Measurements from ENCODE around the gene GPRC5B. TPM values are rescaled to one million over a fixed set of nuclear protein-coding genes. Genes with fewer than 3 reads are reported as not detected.

GPRC5B gene
- total and polyA plus RNA-seq, 2 donors (not counting 3 experiments of a cell fraction or from before 2014, with no cell fraction given), result 42.3 TPM

DNA sequence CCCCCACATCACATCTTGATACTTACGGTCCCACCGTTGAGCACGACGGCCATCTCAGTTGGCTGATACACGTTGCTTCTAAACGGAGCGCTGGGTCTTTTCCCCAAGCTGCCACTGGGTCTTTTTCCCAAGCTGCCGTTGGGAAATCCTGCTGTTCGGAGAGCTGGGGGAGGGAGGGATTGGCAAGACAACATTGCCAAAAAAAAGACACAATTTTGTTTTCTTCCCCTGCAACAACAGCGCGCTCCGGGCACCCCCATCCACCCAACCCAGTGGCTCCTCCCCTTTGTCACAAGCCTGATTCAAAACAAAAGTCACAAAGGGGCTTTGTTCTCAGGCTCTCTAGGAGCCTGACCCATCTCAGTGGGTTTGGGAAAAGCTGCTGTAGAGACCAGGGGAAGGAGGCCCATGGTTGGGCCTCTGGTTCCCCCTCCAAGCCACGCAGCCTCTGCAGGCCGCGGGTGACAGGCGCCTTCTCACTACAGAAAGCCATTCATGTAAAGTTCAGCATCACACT, 22.8 kb downstream of the GPRC5B start:
- H3K36me3 ChIP-seq (ENCODE audit: control insufficient read depth in 2 of 2, extremely low read depth in 1 of 2, insufficient read depth in 2 of 2, low read length in 2 of 2), result peaks cover 0 to 4% of the 10 kb centered on the region in 2 experiments
- H3K27me3 ChIP-seq (ENCODE audit: control insufficient read depth in 2 of 2, insufficient read depth in 2 of 2, low read length in 2 of 2), result no peaks in the 10 kb centered on the region
- dilution Hi-C loops (cut with MboI; ENCODE audit: extremely low pct_ligation_motif_present, low sequenced_read_pairs), result no loop called here
- no peaks in the 10 kb centered on the region for H3K79me2 ChIP-seq (ENCODE audit: control insufficient read depth, insufficient read depth, low read length)
- H3K27ac ChIP-seq (ENCODE audit: insufficient read depth, low read depth, low read length), result no peak overlapping the region
- FAIRE-seq (no peak), DNase-seq (ENCODE audit: low read depth, low spot score) (no peak)
- intact Hi-C loops (cut with micrococcal nuclease), result no loop called here
- BruUV-seq (replicated peaks), result no TSS peak
- TF ChIP-seq POLR2AphosphoS5 (IDR thresholded peaks at IDR 0.05; ENCODE audit: insufficient read depth, low read depth, low read length) (no peak), GATA2 (IDR thresholded peaks at IDR 0.05; ENCODE audit: insufficient read depth, insufficient read length, low read depth, low read length) (no peak), MYC (IDR thresholded peaks at IDR 0.05; ENCODE audit: low read depth, low read length) (no peak), FOS (IDR thresholded peaks at IDR 0.05; ENCODE audit: borderline replicate concordance, insufficient read depth, low read length) (no peak), EZH2 (IDR thresholded peaks at IDR 0.05; ENCODE audit: borderline replicate concordance, low read depth, low read length, severe bottlenecking) (no peak), CTCF (IDR thresholded peaks at IDR 0.05; ENCODE audit: extremely low read depth in 1 of 2, insufficient read depth in 1 of 2, low read depth in 1 of 2, low read length in 2 of 2) (no peak), JUN (IDR thresholded peaks at IDR 0.05; ENCODE audit: borderline replicate concordance, insufficient read depth, insufficient read length, low read depth) (no peak), POLR2A (IDR thresholded peaks at IDR 0.05; ENCODE audit: low read depth, low read length) (no peak)
- TF ChIP-seq, protein P1, sequence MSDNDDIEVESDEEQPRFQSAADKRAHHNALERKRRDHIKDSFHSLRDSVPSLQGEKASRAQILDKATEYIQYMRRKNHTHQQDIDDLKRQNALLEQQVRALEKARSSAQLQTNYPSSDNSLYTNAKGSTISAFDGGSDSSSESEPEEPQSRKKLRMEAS (IDR thresholded peaks at IDR 0.05; ENCODE audit: insufficient read depth, insufficient read length), result no peak
- POLR2A ChIA-PET, result no interaction called here
- no peaks in the 10 kb centered on the region for H4K20me1 ChIP-seq (replicated peaks; ENCODE audit: control insufficient read depth, extremely low read depth, insufficient read depth, low read length)
- no peaks in the 10 kb centered on the region for H3K9me3 ChIP-seq (replicated peaks; ENCODE audit: control insufficient read depth, insufficient read depth, low read length)
- H3K4me2 ChIP-seq (ENCODE audit: insufficient read depth, low read length), result no peak overlapping the region
- no peak overlapping the region for H3K4me3 ChIP-seq (replicated peaks in 1 of 3; ENCODE audit: insufficient read depth in 1 of 3, low read depth in 1 of 3, low read length in 3 of 3)
- no peaks in the 10 kb centered on the region for H3K9me1 ChIP-seq (replicated peaks; ENCODE audit: control insufficient read depth, extremely low read depth, insufficient read depth, low read length)
- H3K4me1 ChIP-seq (ENCODE audit: control insufficient read depth, extremely low read depth, insufficient read depth, low read length), result no peaks in the 10 kb centered on the region
- CTCF ChIA-PET, result interaction anchor here (1.1 kb wide), 1 partner anchor 25 kb away, joined by 3 read pairs; no protein-coding TSS in a partner anchor
- H2AFZ ChIP-seq (ENCODE audit: low read depth, low read length), result no peak overlapping the region
- H3K9ac ChIP-seq (replicated peaks; ENCODE audit: extremely low read depth, insufficient read depth, low read length), result no peak overlapping the region

All from endothelial cell of umbilical vein (primary cell).